GM23338 (cell line): ENCODE results near the gene FAM163A. TPM values are rescaled to one million over a fixed set of nuclear protein-coding genes. Genes with fewer than 3 reads are reported as not detected.

ENCODE experiments used
- ATAC-seq: fragments of 200-7000 bp; cut with Tn5 transposase; 3 replicates; pipeline ENCODE4 v1.9.1; 2020
- DNase-seq: peaks from one replicate; pipeline ENCODE4 v3.0.0-alpha.2; 2015; ENCODE audit warnings: low spot score
- H2AFZ ChIP-seq: fragments of 200-600 bp; sonication (generic); 2 replicates; pipeline ENCODE4 v1.8.0; 2016; ENCODE audit warnings: antibody characterized with exemption, mild to moderate bottlenecking, moderate library complexity
- H3F3A ChIP-seq: fragments of 200-600 bp; sonication (generic); replicated peaks from 2 replicates; pipeline ENCODE4 v1.8.0; 2017; ENCODE audit warnings: antibody characterized with exemption, mixed run types, low read depth
- H3K27ac ChIP-seq: fragments of 200-600 bp; sonication (generic); 2 replicates; pipeline ENCODE4 v1.6.1; 2016; ENCODE audit warnings: low read depth
- H3K27me3 ChIP-seq: fragments of 200-600 bp; sonication (generic); 2 replicates; pipeline ENCODE4 v1.8.0; 2016; ENCODE audit warnings: mild to moderate bottlenecking, mixed run types, moderate library complexity; ENCODE audit not compliant: insufficient read depth
- H3K36me3 ChIP-seq: fragments of 200-600 bp; sonication (generic); 2 replicates; pipeline ENCODE4 v1.8.0; 2016; ENCODE audit warnings: mild to moderate bottlenecking; ENCODE audit not compliant: insufficient read depth
- H3K4me1 ChIP-seq: fragments of 200-600 bp; sonication (generic); 2 replicates; pipeline ENCODE4 v1.8.0; 2016; ENCODE audit warnings: mild to moderate bottlenecking, moderate library complexity; ENCODE audit not compliant: insufficient read depth
- H3K4me2 ChIP-seq: fragments of 200-600 bp; sonication (generic); 2 replicates; pipeline ENCODE4 v1.7.1; 2017; ENCODE audit warnings: mixed run types
- H3K4me3 ChIP-seq: fragments of 200-600 bp; sonication (generic); 2 replicates; pipeline ENCODE4 v1.6.1; 2016; ENCODE audit warnings: mixed run types
- H3K79me2 ChIP-seq: fragments of 200-600 bp; sonication (generic); replicated peaks from 2 replicates; pipeline ENCODE4 v1.8.0; 2017; ENCODE audit warnings: mild to moderate bottlenecking; ENCODE audit not compliant: insufficient read depth
- H3K9me2 ChIP-seq: fragments of 200-600 bp; sonication (generic); 2 replicates; pipeline ENCODE4 v1.8.0; 2017; ENCODE audit not compliant: insufficient read depth
- H4K20me1 ChIP-seq: fragments of 200-600 bp; sonication (generic); replicated peaks from 2 replicates; pipeline ENCODE4 v1.8.0; 2017; ENCODE audit warnings: mild to moderate bottlenecking; ENCODE audit not compliant: insufficient read depth
- H3K27ac Mint-ChIP-seq: 2 replicates; pipeline ENCODE4 v1.8.0; 2020; ENCODE audit warnings: inconsistent platforms, mild to moderate bottlenecking, moderate library complexity, mixed read lengths
- H3K27me3 Mint-ChIP-seq: 3 replicates; pipeline ENCODE4 v1.8.0; 2022; ENCODE audit warnings: low read depth, mild to moderate bottlenecking, moderate library complexity, mixed read lengths, inconsistent platforms; ENCODE audit not compliant: insufficient read depth, poor library complexity
- H3K36me3 Mint-ChIP-seq: 3 replicates; pipeline ENCODE4 v1.8.0; 2021; ENCODE audit warnings: low read depth, mild to moderate bottlenecking, inconsistent platforms, moderate library complexity, mixed read lengths
- H3K4me1 Mint-ChIP-seq: 3 replicates; pipeline ENCODE4 v1.8.0; 2020; ENCODE audit warnings: mild to moderate bottlenecking, inconsistent platforms, mixed read lengths
- H3K4me3 Mint-ChIP-seq: 3 replicates; pipeline ENCODE4 v1.8.0; 2021; ENCODE audit warnings: moderate library complexity, mild to moderate bottlenecking, inconsistent platforms, mixed read lengths
- H3K9me3 Mint-ChIP-seq: 3 replicates; pipeline ENCODE4 v1.8.0; 2020; ENCODE audit warnings: moderate library complexity, mild to moderate bottlenecking, inconsistent platforms, mixed read lengths
- CREB1 ChIP-seq: fragments of 250-450 bp; sonication (Bioruptor Pico); IDR thresholded peaks from 2 replicates; pipeline ENCODE4 v1.5.0; 2020; ENCODE audit warnings: low read depth, mild to moderate bottlenecking, moderate library complexity
- ETS1 ChIP-seq: IDR thresholded peaks from 2 replicates; pipeline ENCODE4 v1.6.1; 2016; ENCODE audit warnings: antibody characterized with exemption
- EZH2 ChIP-seq: fragments of 200-600 bp; sonication (generic); IDR thresholded peaks from one replicate; pipeline ENCODE4 v1.8.0; 2017; ENCODE audit warnings: antibody characterized with exemption, mild to moderate bottlenecking, low read depth; ENCODE audit not compliant: unreplicated experiment
- JUNB ChIP-seq: IDR thresholded peaks from one replicate; pipeline ENCODE4 v1.6.1; 2016; ENCODE audit warnings: antibody characterized with exemption; ENCODE audit not compliant: unreplicated experiment
- NANOG ChIP-seq: IDR thresholded peaks from 2 replicates; pipeline ENCODE4 v1.6.1; 2016; ENCODE audit warnings: antibody characterized with exemption, borderline replicate concordance
- POLR2AphosphoS5 ChIP-seq: IDR thresholded peaks from 2 replicates; pipeline ENCODE4 v1.6.1; 2016; ENCODE audit warnings: antibody characterized with exemption, low read depth
- REST ChIP-seq: IDR thresholded peaks from one replicate; pipeline ENCODE4 v1.6.1; 2018; ENCODE audit warnings: antibody characterized with exemption; ENCODE audit not compliant: unreplicated experiment
- STAT1 ChIP-seq: IDR thresholded peaks from one replicate; pipeline ENCODE4 v1.6.1; 2016; ENCODE audit warnings: antibody characterized with exemption; ENCODE audit not compliant: unreplicated experiment
- ZNF114 ChIP-seq: fragments of 250-450 bp; sonication (Bioruptor Pico); IDR thresholded peaks from 2 replicates; pipeline ENCODE4 v1.5.0; 2020; ENCODE audit warnings: mild to moderate bottlenecking, moderate library complexity
- ZNF331 ChIP-seq: fragments of 250-450 bp; sonication (Bioruptor Pico); IDR thresholded peaks from 2 replicates; pipeline ENCODE4 v1.5.0; 2020; ENCODE audit warnings: low read depth, mild to moderate bottlenecking, moderate library complexity
- polyA plus RNA-seq: library from polyadenylated mRNA; unstranded; fragments of >200 nt; fragmentation: Nextera tagmentation; extraction: Ambion mirVana; gene quantifications from 2 replicates; pipeline ENCODE4 v1.2.1, GENCODE V29; 2016
- total RNA-seq: library from RNA; depleted of rRNA; stranded (reverse); fragments of >200 nt; shearing (Covaris generic); gene quantifications from 2 replicates; pipeline ENCODE4 v1.2.3, GENCODE V29; 2014
- TF ChIP-seq, protein P1 (sequence below): fragments of 250-450 bp; sonication (Bioruptor Pico); IDR thresholded peaks from 2 replicates; pipeline ENCODE4 v1.5.0; 2020; ENCODE audit warnings: mild to moderate bottlenecking, moderate library complexity

The FAM163A gene
- total and polyA plus RNA-seq, 2 experiments from 2014 or later, result not detected

- Histone ChIP-seq H3K4me2 (no peak overlapping the region), H3K9me2 (0 out of 2 replicates have a peak, but pooled peaks cover 6% of the 10 kb centered on the region), H3K36me3 (no peaks in the 10 kb centered on the region), H4K20me1 (no peaks in the 10 kb centered on the region), H3K27ac (no peak overlapping the region), H3K4me3 (no peak overlapping the region), H2AFZ (no peak overlapping the region), H3K79me2 (no peaks in the 10 kb centered on the region), H3K4me1 (no peaks in the 10 kb centered on the region), H3K27me3 (no peaks in the 10 kb centered on the region), H3F3A (no peaks in the 10 kb centered on the region)
- Mint-ChIP-seq H3K36me3 (no peaks in the 10 kb centered on the region; the same call in 2 of the 3 replicates), H3K9me3 (peaks cover 4% of the 10 kb centered on the region; the same call in 1 of the 3 replicates), H3K4me3 (no peak overlapping the region), H3K27me3 (peaks cover 10% of the 10 kb centered on the region), H3K27ac (no peak overlapping the region), H3K4me1 (peaks cover 6% of the 10 kb centered on the region; the same call in 2 of the 3 replicates)
- DNase-seq (no peak), ATAC-seq (peak; percentile 50; the same call in 2 of the 3 replicates)
- TF ChIP-seq, protein P1, sequence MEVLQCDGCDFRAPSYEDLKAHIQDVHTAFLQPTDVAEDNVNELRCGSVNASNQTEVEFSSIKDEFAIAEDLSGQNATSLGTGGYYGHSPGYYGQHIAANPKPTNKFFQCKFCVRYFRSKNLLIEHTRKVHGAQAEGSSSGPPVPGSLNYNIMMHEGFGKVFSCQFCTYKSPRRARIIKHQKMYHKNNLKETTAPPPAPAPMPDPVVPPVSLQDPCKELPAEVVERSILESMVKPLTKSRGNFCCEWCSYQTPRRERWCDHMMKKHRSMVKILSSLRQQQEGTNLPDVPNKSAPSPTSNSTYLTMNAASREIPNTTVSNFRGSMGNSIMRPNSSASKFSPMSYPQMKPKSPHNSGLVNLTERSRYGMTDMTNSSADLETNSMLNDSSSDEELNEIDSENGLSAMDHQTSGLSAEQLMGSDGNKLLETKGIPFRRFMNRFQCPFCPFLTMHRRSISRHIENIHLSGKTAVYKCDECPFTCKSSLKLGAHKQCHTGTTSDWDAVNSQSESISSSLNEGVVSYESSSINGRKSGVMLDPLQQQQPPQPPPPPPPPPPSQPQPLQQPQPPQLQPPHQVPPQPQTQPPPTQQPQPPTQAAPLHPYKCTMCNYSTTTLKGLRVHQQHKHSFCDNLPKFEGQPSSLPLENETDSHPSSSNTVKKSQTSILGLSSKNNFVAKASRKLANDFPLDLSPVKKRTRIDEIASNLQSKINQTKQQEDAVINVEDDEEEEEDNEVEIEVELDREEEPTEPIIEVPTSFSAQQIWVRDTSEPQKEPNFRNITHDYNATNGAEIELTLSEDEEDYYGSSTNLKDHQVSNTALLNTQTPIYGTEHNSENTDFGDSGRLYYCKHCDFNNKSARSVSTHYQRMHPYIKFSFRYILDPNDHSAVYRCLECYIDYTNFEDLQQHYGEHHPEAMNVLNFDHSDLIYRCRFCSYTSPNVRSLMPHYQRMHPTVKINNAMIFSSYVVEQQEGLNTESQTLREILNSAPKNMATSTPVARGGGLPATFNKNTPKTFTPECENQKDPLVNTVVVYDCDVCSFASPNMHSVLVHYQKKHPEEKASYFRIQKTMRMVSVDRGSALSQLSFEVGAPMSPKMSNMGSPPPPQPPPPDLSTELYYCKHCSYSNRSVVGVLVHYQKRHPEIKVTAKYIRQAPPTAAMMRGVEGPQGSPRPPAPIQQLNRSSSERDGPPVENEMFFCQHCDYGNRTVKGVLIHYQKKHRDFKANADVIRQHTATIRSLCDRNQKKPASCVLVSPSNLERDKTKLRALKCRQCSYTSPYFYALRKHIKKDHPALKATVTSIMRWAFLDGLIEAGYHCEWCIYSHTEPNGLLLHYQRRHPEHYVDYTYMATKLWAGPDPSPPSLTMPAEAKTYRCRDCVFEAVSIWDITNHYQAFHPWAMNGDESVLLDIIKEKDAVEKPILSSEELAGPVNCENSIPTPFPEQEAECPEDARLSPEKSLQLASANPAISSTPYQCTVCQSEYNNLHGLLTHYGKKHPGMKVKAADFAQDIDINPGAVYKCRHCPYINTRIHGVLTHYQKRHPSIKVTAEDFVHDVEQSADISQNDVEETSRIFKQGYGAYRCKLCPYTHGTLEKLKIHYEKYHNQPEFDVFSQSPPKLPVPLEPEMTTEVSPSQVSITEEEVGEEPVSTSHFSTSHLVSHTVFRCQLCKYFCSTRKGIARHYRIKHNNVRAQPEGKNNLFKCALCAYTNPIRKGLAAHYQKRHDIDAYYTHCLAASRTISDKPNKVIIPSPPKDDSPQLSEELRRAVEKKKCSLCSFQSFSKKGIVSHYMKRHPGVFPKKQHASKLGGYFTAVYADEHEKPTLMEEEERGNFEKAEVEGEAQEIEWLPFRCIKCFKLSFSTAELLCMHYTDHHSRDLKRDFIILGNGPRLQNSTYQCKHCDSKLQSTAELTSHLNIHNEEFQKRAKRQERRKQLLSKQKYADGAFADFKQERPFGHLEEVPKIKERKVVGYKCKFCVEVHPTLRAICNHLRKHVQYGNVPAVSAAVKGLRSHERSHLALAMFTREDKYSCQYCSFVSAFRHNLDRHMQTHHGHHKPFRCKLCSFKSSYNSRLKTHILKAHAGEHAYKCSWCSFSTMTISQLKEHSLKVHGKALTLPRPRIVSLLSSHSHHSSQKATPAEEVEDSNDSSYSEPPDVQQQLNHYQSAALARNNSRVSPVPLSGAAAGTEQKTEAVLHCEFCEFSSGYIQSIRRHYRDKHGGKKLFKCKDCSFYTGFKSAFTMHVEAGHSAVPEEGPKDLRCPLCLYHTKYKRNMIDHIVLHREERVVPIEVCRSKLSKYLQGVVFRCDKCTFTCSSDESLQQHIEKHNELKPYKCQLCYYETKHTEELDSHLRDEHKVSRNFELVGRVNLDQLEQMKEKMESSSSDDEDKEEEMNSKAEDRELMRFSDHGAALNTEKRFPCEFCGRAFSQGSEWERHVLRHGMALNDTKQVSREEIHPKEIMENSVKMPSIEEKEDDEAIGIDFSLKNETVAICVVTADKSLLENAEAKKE (CRISPR knock-in tag), result no peak
- TF ChIP-seq JUNB, result no peak
- no peak for TF ChIP-seq POLR2AphosphoS5
- no peak for TF ChIP-seq NANOG
- no peak for TF ChIP-seq ZNF114 (CRISPR knock-in tag)
- no peak for TF ChIP-seq STAT1
- no peak for TF ChIP-seq REST
- TF ChIP-seq CREB1 (CRISPR knock-in tag), result no peak
- TF ChIP-seq ZNF331 (CRISPR knock-in tag), result no peak
- no peak for TF ChIP-seq ETS1
- no peak for TF ChIP-seq EZH2
Observed at GRCh38 chr1:179774000-179774399, 30.9 kb downstream of the FAM163A start.
